Astrocyte of the cerebellum (primary cell): ENCODE measurements around the gene ZW10.
"Not testable (repeated sequence)": the region's sequence is repeated elsewhere in the genome, so short reads cannot be mapped to it uniquely, and the experiment has no call there.

Experiments
- DNase-seq: peaks from one replicate; pipeline ENCODE4 v3.0.0-alpha.2; 2011; ENCODE audit warnings: low read depth
- H3K4me3 ChIP-seq: 2 replicates; pipeline ENCODE4 v1.5.1; 2011; ENCODE audit warnings: mild to moderate bottlenecking, low read depth, low read length, moderate library complexity
- CTCF ChIP-seq: IDR thresholded peaks from 2 replicates; pipeline ENCODE4 v1.5.1; 2012; ENCODE audit warnings: low read length, low read depth, moderate library complexity, mild to moderate bottlenecking; ENCODE audit errors: missing control alignments
- in situ Hi-C: cut with HindIII; loops from 2 replicates; pipeline ENCODE4 v1.10.0; 2017; ENCODE audit warnings: low sequenced_read_pairs

ZW10 gene

GRCh38 chr11:113764527-113765219 is 8.8 kb downstream of the ZW10 start:
- in situ Hi-C loops, result no loop called here
- no peak for DNase-seq

GRCh38 chr11:113763040-113763439 is 10.5 kb downstream of the ZW10 start:
- in situ Hi-C loops, H3K4me3 ChIP-seq, DNase-seq: not testable (repeated sequence)

More at GRCh38 chr11:113764527-113765219, 8.8 kb downstream of the ZW10 start:
- no peak overlapping the region for H3K4me3 ChIP-seq
- no peak for TF ChIP-seq CTCF

GRCh38 chr11:113760241-113760640 is 13.3 kb downstream of the ZW10 start:
- DNase-seq, result no peak
- in situ Hi-C loops, result no loop called here
- no peak for TF ChIP-seq CTCF
- H3K4me3 ChIP-seq, result no peak overlapping the region

GRCh38 chr11:113752932-113753331 is 20.6 kb downstream of the ZW10 start:
- no peak for DNase-seq
- in situ Hi-C loops, result no loop called here
- TF ChIP-seq CTCF, result no peak
- H3K4me3 ChIP-seq, result no peak overlapping the region

- H3K4me3 ChIP-seq, result no peak overlapping the region
- no peak for DNase-seq
- in situ Hi-C loops, result no loop called here
- no peak for TF ChIP-seq CTCF
Measured at GRCh38 chr11:113736323-113736722, 37.2 kb downstream of the ZW10 start.

GRCh38 chr11:113732092-113732491 is 41.4 kb downstream of the ZW10 start:
- H3K4me3 ChIP-seq, result no peak overlapping the region
- no peak for DNase-seq
- in situ Hi-C loops, result no loop called here
- no peak for TF ChIP-seq CTCF

- TF ChIP-seq CTCF, result peak; percentile 83
- DNase-seq, result peak; percentile 73
- H3K4me3 ChIP-seq, result no peak overlapping the region
- in situ Hi-C loops, result no loop called here
Measured at GRCh38 chr11:113730887-113731726, 42.4 kb downstream of the ZW10 start.
